GM21723 (cell line): ENCODE results near the gene RECK.

Experiments
- ATAC-seq: cut with Tn5 transposase; IDR thresholded peaks from one replicate; pipeline ENCODE4 v1.9.1; 2021; ENCODE audit warnings: mild to moderate bottlenecking, moderate library complexity; ENCODE audit not compliant: unreplicated experiment

Gene RECK

GRCh38 chr9:36023260-36024048, 13.3 kb upstream of the RECK start:
- ATAC-seq = no peak

- no peak for ATAC-seq
Observed at GRCh38 chr9:36025746-36026145, 11.0 kb upstream of the RECK start.

- ATAC-seq = no peak
Observed at GRCh38 chr9:36029202-36029601, 7.5 kb upstream of the RECK start.

GRCh38 chr9:36029765-36030528, 6.8 kb upstream of the RECK start:
- no peak for ATAC-seq

GRCh38 chr9:36030871-36031270, 5.8 kb upstream of the RECK start:
- no peak for ATAC-seq

GRCh38 chr9:36031774-36032555, 4.7 kb upstream of the RECK start:
- ATAC-seq = no peak

GRCh38 chr9:36033788-36034187, 2.9 kb upstream of the RECK start:
- no peak for ATAC-seq

GRCh38 chr9:36034234-36034633, 2.5 kb upstream of the RECK start:
- no peak for ATAC-seq

- ATAC-seq = no peak
Observed at GRCh38 chr9:36035006-36035405, 1.7 kb upstream of the RECK start.

- ATAC-seq = no peak
Observed at GRCh38 chr9:36036253-36036779, 397 bp upstream of the RECK start.

- ATAC-seq = no peak
Observed at GRCh38 chr9:36037549-36038122, 923 bp downstream of the RECK start.

GRCh38 chr9:36039121-36039520, 2.4 kb downstream of the RECK start:
- ATAC-seq = no peak

GRCh38 chr9:36039696-36040095, 3.0 kb downstream of the RECK start:
- ATAC-seq = no peak

- ATAC-seq = no peak
Observed at GRCh38 chr9:36040271-36040925, 3.7 kb downstream of the RECK start.

GRCh38 chr9:36041506-36041905, 4.8 kb downstream of the RECK start:
- ATAC-seq = no peak

GRCh38 chr9:36045610-36046009, 8.9 kb downstream of the RECK start:
- no peak for ATAC-seq

- no peak for ATAC-seq
Observed at GRCh38 chr9:36046923-36047322, 10.2 kb downstream of the RECK start.

- ATAC-seq = no peak
Observed at GRCh38 chr9:36049408-36049807, 12.7 kb downstream of the RECK start.

GRCh38 chr9:36050476-36050875, 13.8 kb downstream of the RECK start:
- no peak for ATAC-seq

- ATAC-seq = no peak
Observed at GRCh38 chr9:36051317-36051716, 14.6 kb downstream of the RECK start.
